ENCODE measurements around the gene KCNQ2.

Gene KCNQ2

DNA sequence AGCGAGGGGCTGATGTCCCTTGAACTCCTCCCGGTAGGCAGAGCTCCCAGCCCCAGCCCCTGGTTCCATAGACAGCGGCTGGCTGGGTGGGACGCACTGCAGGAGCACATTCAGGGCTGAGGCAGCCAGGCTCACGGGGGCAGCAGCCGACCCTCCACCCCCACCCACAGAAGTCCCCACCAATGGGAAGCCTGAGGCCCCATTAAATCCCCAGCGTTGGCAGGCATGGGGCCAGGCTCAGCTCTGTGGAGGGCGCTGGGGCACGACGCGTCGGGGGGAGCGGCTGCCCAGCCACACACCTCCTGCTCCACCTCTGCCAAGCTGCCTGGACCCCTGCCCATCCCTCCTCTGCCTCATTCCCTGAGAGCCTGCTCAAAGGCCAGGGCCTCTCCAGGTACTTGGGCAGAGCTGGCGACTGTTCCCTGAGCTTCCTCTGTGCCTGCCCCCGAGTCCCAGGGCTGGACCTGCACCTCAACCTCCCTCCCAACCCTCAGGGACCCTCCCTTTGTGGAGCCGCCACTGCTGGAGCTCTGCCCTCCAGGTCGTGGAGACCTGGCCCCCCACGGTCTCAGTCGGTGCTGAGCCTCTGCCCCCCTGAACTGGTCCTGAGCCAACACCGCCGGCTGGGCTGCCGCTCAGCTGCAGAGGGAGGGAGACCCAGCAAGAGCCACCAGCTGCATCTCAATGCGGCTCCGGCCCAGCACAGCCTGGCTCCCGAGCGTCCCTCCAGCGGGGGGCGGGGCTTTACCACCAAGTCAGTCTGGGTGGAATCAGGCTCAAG lies 120.5 kb downstream of the KCNQ2 start:
- no peak for DNase-seq

GRCh38 chr20:63351326-63351700 lies 121.1 kb downstream of the KCNQ2 start:
- no peak for DNase-seq

- DNase-seq: no peak
Measured at GRCh38 chr20:63350597-63351325, 121.7 kb downstream of the KCNQ2 start.

Data from NCI-H524 treated with DMSO at 0.1 percent for 48 hours (cell line).